Measurements from ENCODE around the gene VCPKMT. TPM values are rescaled to one million over a fixed set of nuclear protein-coding genes. Genes with fewer than 3 reads are reported as not detected.

VCPKMT gene
- total RNA-seq, 4 donors from 2014 or later = 0.69 to 8.2 (median 4.9) TPM

GRCh38 chr14:50088731-50089130 is 27.6 kb downstream of the VCPKMT start:
- Histone ChIP-seq H3K9me3 (no peaks in the 10 kb centered on the region), H3K4me3 (no peak overlapping the region), H3K36me3 (peaks cover 0 to 14% of the 10 kb centered on the region in 2 donors), H3K4me1 (no peaks in the 10 kb centered on the region), H3K27me3 (no peaks in the 10 kb centered on the region), H3K27ac (no peak overlapping the region)
- TF ChIP-seq POLR2AphosphoS5 (IDR thresholded peaks at IDR 0.05) (no peak), POLR2A (IDR thresholded peaks at IDR 0.05) (no peak), EP300 (IDR thresholded peaks at IDR 0.05) (no peak), CTCF (IDR thresholded peaks at IDR 0.05) (no peak)
- WGBS, 2 donors (ENCODE audit: low coverage in 1 of 2) = 100% methylated on average over 1 of the region's 2 CpGs
- ATAC-seq = no peak

- no peak for TF ChIP-seq POLR2AphosphoS5 (IDR thresholded peaks at IDR 0.05)
- H3K27ac ChIP-seq = no peak overlapping the region
- 40 to 78% methylated on average over 1 to 2 of the region's 2 CpGs for WGBS, 2 donors (ENCODE audit: low coverage in 1 of 2)
These were observed 28.3 kb downstream of the VCPKMT start for GRCh38 chr14:50088117-50088515.

GRCh38 chr14:50087341-50088116 is 28.8 kb downstream of the VCPKMT start:
- TF ChIP-seq CTCF (IDR thresholded peaks at IDR 0.05) (no peak), EP300 (IDR thresholded peaks at IDR 0.05) (no peak), POLR2A (IDR thresholded peaks at IDR 0.05) (no peak), POLR2AphosphoS5 (IDR thresholded peaks at IDR 0.05) (no peak)
- no peak overlapping the region for H3K27ac ChIP-seq
- WGBS, 2 donors (ENCODE audit: low coverage in 1 of 2) = 17 to 70% methylated on average over 1 of the region's 1 CpG

More at GRCh38 chr14:50088117-50088515, 28.3 kb downstream of the VCPKMT start:
- Histone ChIP-seq H3K9me3 (no peaks in the 10 kb centered on the region), H3K36me3 (peaks cover 0 to 14% of the 10 kb centered on the region in 2 donors), H3K27me3 (no peaks in the 10 kb centered on the region), H3K4me3 (no peak overlapping the region), H3K4me1 (no peaks in the 10 kb centered on the region)
- no peak for ATAC-seq

GRCh38 chr14:50086321-50086711 is 30.1 kb downstream of the VCPKMT start:
- ATAC-seq = no peak
- peaks cover 0 to 3% of the 10 kb centered on the region in 2 donors for H3K36me3 ChIP-seq
- no peaks in the 10 kb centered on the region for H3K27me3 ChIP-seq
- TF ChIP-seq POLR2A (IDR thresholded peaks at IDR 0.05) = no peak
- no peak for TF ChIP-seq EP300 (IDR thresholded peaks at IDR 0.05)
- no peak for TF ChIP-seq POLR2AphosphoS5 (IDR thresholded peaks at IDR 0.05)
- no peak for TF ChIP-seq CTCF (IDR thresholded peaks at IDR 0.05)
- H3K4me3 ChIP-seq = no peak overlapping the region
- WGBS, 2 donors (ENCODE audit: low coverage in 1 of 2) = 80% methylated on average over 1 to 2 of the region's 2 CpGs
- H3K4me1 ChIP-seq = no peaks in the 10 kb centered on the region
- no peak overlapping the region for H3K27ac ChIP-seq
- no peaks in the 10 kb centered on the region for H3K9me3 ChIP-seq

More at GRCh38 chr14:50087341-50088116, 28.8 kb downstream of the VCPKMT start:
- no peak overlapping the region for H3K4me3 ChIP-seq
- H3K9me3 ChIP-seq = no peaks in the 10 kb centered on the region
- peaks cover 0 to 14% of the 10 kb centered on the region in 2 donors for H3K36me3 ChIP-seq
- no peaks in the 10 kb centered on the region for H3K27me3 ChIP-seq
- ATAC-seq = no peak
- no peaks in the 10 kb centered on the region for H3K4me1 ChIP-seq

- TF ChIP-seq EP300 (IDR thresholded peaks at IDR 0.05) (no peak), POLR2AphosphoS5 (IDR thresholded peaks at IDR 0.05) (no peak), POLR2A (IDR thresholded peaks at IDR 0.05) (no peak), CTCF (IDR thresholded peaks at IDR 0.05) (no peak)
- no peak overlapping the region for H3K4me3 ChIP-seq
- 74 to 90% methylated on average over 2 to 8 of the region's 10 CpGs for WGBS, 2 donors (ENCODE audit: low coverage in 1 of 2)
These were observed 30.6 kb downstream of the VCPKMT start for GRCh38 chr14:50085570-50086320.

More at GRCh38 chr14:50085570-50086320, 30.6 kb downstream of the VCPKMT start:
- no peak for ATAC-seq
- Histone ChIP-seq H3K27me3 (no peaks in the 10 kb centered on the region), H3K4me1 (no peaks in the 10 kb centered on the region), H3K36me3 (no peaks in the 10 kb centered on the region), H3K27ac (no peak overlapping the region), H3K9me3 (no peaks in the 10 kb centered on the region)
